AG10803 (cell line): ENCODE measurements around the gene RBP3.

ENCODE experiments used
- DNase-seq: peaks from one replicate; pipeline ENCODE4 v3.0.0; 2010; ENCODE audit warnings: low read depth
- H3K4me3 ChIP-seq: 2 replicates; pipeline ENCODE4 v1.5.1; 2011; ENCODE audit warnings: mild to moderate bottlenecking, low read length, control low read depth
- CTCF ChIP-seq: conservative IDR thresholded peaks from 2 replicates; pipeline ENCODE4 v1.5.1; 2011; ENCODE audit warnings: mild to moderate bottlenecking, low read length, control low read depth, inconsistent platforms

Gene RBP3

GRCh38 chr10:47367646-47368045 is 19.5 kb downstream of the RBP3 start:
- no peak for DNase-seq
- H3K4me3 ChIP-seq = no peak overlapping the region
- TF ChIP-seq CTCF = no peak

GRCh38 chr10:47368431-47369180 is 20.4 kb downstream of the RBP3 start:
- H3K4me3 ChIP-seq = no peak overlapping the region
- no peak for DNase-seq
- no peak for TF ChIP-seq CTCF

GRCh38 chr10:47369251-47369894 is 21.2 kb downstream of the RBP3 start:
- no peak for TF ChIP-seq CTCF
- no peak overlapping the region for H3K4me3 ChIP-seq
- no peak for DNase-seq

GRCh38 chr10:47370015-47370767 is 22.0 kb downstream of the RBP3 start:
- no peak for TF ChIP-seq CTCF
- DNase-seq = no peak
- H3K4me3 ChIP-seq = no peak overlapping the region

GRCh38 chr10:47370878-47371277 is 22.7 kb downstream of the RBP3 start:
- no peak overlapping the region for H3K4me3 ChIP-seq
- TF ChIP-seq CTCF = no peak
- no peak for DNase-seq

GRCh38 chr10:47371629-47372485 is 23.7 kb downstream of the RBP3 start:
- no peak for DNase-seq
- H3K4me3 ChIP-seq = no peak overlapping the region
- TF ChIP-seq CTCF = no peak
